ENCODE results near the gene PROKR1. TPM values are rescaled to one million over a fixed set of nuclear protein-coding genes. Genes with fewer than 3 reads are reported as not detected.

PROKR1 gene
- total RNA-seq, 1 experiment from 2014 or later: not detected

- H3K9me2 ChIP-seq (replicated peaks; ENCODE audit: insufficient read depth, low read length): no peaks in the 10 kb centered on the region
- no peak overlapping the region for H3K27ac ChIP-seq (ENCODE audit: low read length)
- no peak overlapping the region for H3K9ac ChIP-seq (ENCODE audit: low read length)
- no peak overlapping the region for H3K4me3 ChIP-seq (ENCODE audit: low read length)
- H3K79me2 ChIP-seq (ENCODE audit: low read length): no peaks in the 10 kb centered on the region
- H2AFZ ChIP-seq (ENCODE audit: low read length): no peak overlapping the region
- DNase-seq: no peak
- no peaks in the 10 kb centered on the region for H3K36me3 ChIP-seq (ENCODE audit: insufficient read depth, low read length)
- H4K20me1 ChIP-seq (ENCODE audit: insufficient read depth, low read depth, low read length): no peaks in the 10 kb centered on the region
- peaks cover 7% of the 10 kb centered on the region; the same call in 1 of the 2 replicates for H3K9me3 ChIP-seq (ENCODE audit: low read length)
- no peaks in the 10 kb centered on the region for H3K4me1 ChIP-seq (ENCODE audit: low read length)
- no peaks in the 10 kb centered on the region for H3K27me3 ChIP-seq (ENCODE audit: low read length)
- no peak overlapping the region for H3K4me2 ChIP-seq (ENCODE audit: low read depth, low read length, poor library complexity, severe bottlenecking)
These were observed 36.6 kb upstream of the PROKR1 start for GRCh38 chr2:68606759-68607158.

- Histone ChIP-seq H3K4me1 (ENCODE audit: low read length) (no peaks in the 10 kb centered on the region), H2AFZ (ENCODE audit: low read length) (no peak overlapping the region), H3K27me3 (ENCODE audit: low read length) (no peaks in the 10 kb centered on the region), H3K9me3 (ENCODE audit: low read length) (peaks cover 7% of the 10 kb centered on the region; the same call in 1 of the 2 replicates), H3K27ac (ENCODE audit: low read length) (no peak overlapping the region), H3K36me3 (ENCODE audit: insufficient read depth, low read length) (no peaks in the 10 kb centered on the region), H3K9me2 (replicated peaks; ENCODE audit: insufficient read depth, low read length) (no peaks in the 10 kb centered on the region), H3K4me3 (ENCODE audit: low read length) (no peak overlapping the region), H3K79me2 (ENCODE audit: low read length) (no peaks in the 10 kb centered on the region), H4K20me1 (ENCODE audit: insufficient read depth, low read depth, low read length) (no peaks in the 10 kb centered on the region), H3K4me2 (ENCODE audit: low read depth, low read length, poor library complexity, severe bottlenecking) (no peak overlapping the region), H3K9ac (ENCODE audit: low read length) (no peak overlapping the region)
- no peak for DNase-seq
These were observed 35.5 kb upstream of the PROKR1 start for GRCh38 chr2:68607837-68608236.

- Histone ChIP-seq H3K36me3 (ENCODE audit: insufficient read depth, low read length) (no peaks in the 10 kb centered on the region), H4K20me1 (ENCODE audit: insufficient read depth, low read depth, low read length) (no peaks in the 10 kb centered on the region), H2AFZ (ENCODE audit: low read length) (peak overlapping the region; percentile 19; the same call in 1 of the 2 replicates), H3K79me2 (ENCODE audit: low read length) (no peaks in the 10 kb centered on the region), H3K27ac (ENCODE audit: low read length) (no peak overlapping the region), H3K9me3 (ENCODE audit: low read length) (peaks cover 7% of the 10 kb centered on the region; the same call in 1 of the 2 replicates), H3K27me3 (ENCODE audit: low read length) (no peaks in the 10 kb centered on the region), H3K4me1 (ENCODE audit: low read length) (no peaks in the 10 kb centered on the region), H3K9me2 (replicated peaks; ENCODE audit: insufficient read depth, low read length) (no peaks in the 10 kb centered on the region), H3K9ac (ENCODE audit: low read length) (no peak overlapping the region), H3K4me3 (ENCODE audit: low read length) (no peak overlapping the region), H3K4me2 (ENCODE audit: low read depth, low read length, poor library complexity, severe bottlenecking) (no peak overlapping the region)
- DNase-seq: no peak
These were observed 30.4 kb upstream of the PROKR1 start for GRCh38 chr2:68612765-68613519.

GRCh38 chr2:68620772-68621171 is 22.6 kb upstream of the PROKR1 start:
- no peaks in the 10 kb centered on the region for H3K36me3 ChIP-seq (ENCODE audit: insufficient read depth, low read length)
- H3K9me3 ChIP-seq (ENCODE audit: low read length): no peaks in the 10 kb centered on the region; the same call in 1 of the 2 replicates
- no peak overlapping the region for H3K4me3 ChIP-seq (ENCODE audit: low read length)
- no peak overlapping the region for H3K9ac ChIP-seq (ENCODE audit: low read length)
- H3K79me2 ChIP-seq (ENCODE audit: low read length): no peaks in the 10 kb centered on the region
- H3K27me3 ChIP-seq (ENCODE audit: low read length): no peaks in the 10 kb centered on the region
- H2AFZ ChIP-seq (ENCODE audit: low read length): no peak overlapping the region
- DNase-seq: no peak
- H3K4me2 ChIP-seq (ENCODE audit: low read depth, low read length, poor library complexity, severe bottlenecking): no peak overlapping the region
- H4K20me1 ChIP-seq (ENCODE audit: insufficient read depth, low read depth, low read length): no peaks in the 10 kb centered on the region
- H3K9me2 ChIP-seq (replicated peaks; ENCODE audit: insufficient read depth, low read length): no peaks in the 10 kb centered on the region
- H3K4me1 ChIP-seq (ENCODE audit: low read length): no peaks in the 10 kb centered on the region
- no peak overlapping the region for H3K27ac ChIP-seq (ENCODE audit: low read length)

GRCh38 chr2:68623820-68624219 is 19.6 kb upstream of the PROKR1 start:
- Histone ChIP-seq H3K9me2 (replicated peaks; ENCODE audit: insufficient read depth, low read length) (no peaks in the 10 kb centered on the region), H4K20me1 (ENCODE audit: insufficient read depth, low read depth, low read length) (no peaks in the 10 kb centered on the region), H3K79me2 (ENCODE audit: low read length) (no peaks in the 10 kb centered on the region), H3K27me3 (ENCODE audit: low read length) (no peaks in the 10 kb centered on the region), H3K9me3 (ENCODE audit: low read length) (no peaks in the 10 kb centered on the region; the same call in 1 of the 2 replicates), H3K4me2 (ENCODE audit: low read depth, low read length, poor library complexity, severe bottlenecking) (no peak overlapping the region), H3K4me1 (ENCODE audit: low read length) (no peaks in the 10 kb centered on the region), H3K4me3 (ENCODE audit: low read length) (no peak overlapping the region), H3K9ac (ENCODE audit: low read length) (no peak overlapping the region), H2AFZ (ENCODE audit: low read length) (no peak overlapping the region), H3K36me3 (ENCODE audit: insufficient read depth, low read length) (no peaks in the 10 kb centered on the region; the same call in 1 of the 2 replicates), H3K27ac (ENCODE audit: low read length) (no peak overlapping the region)
- DNase-seq: no peak

GRCh38 chr2:68627615-68628014 is 15.8 kb upstream of the PROKR1 start:
- no peaks in the 10 kb centered on the region for H3K9me2 ChIP-seq (replicated peaks; ENCODE audit: insufficient read depth, low read length)
- H3K79me2 ChIP-seq (ENCODE audit: low read length): no peaks in the 10 kb centered on the region
- no peak overlapping the region for H3K4me3 ChIP-seq (ENCODE audit: low read length)
- H3K4me2 ChIP-seq (ENCODE audit: low read depth, low read length, poor library complexity, severe bottlenecking): no peak overlapping the region
- no peak overlapping the region for H2AFZ ChIP-seq (ENCODE audit: low read length)
- H3K4me1 ChIP-seq (ENCODE audit: low read length): no peaks in the 10 kb centered on the region
- no peaks in the 10 kb centered on the region for H3K27me3 ChIP-seq (ENCODE audit: low read length)
- H3K27ac ChIP-seq (ENCODE audit: low read length): no peak overlapping the region
- no peak overlapping the region for H3K9ac ChIP-seq (ENCODE audit: low read length)
- no peak for DNase-seq
- no peaks in the 10 kb centered on the region for H4K20me1 ChIP-seq (ENCODE audit: insufficient read depth, low read depth, low read length)
- no peaks in the 10 kb centered on the region; the same call in 1 of the 2 replicates for H3K36me3 ChIP-seq (ENCODE audit: insufficient read depth, low read length)
- H3K9me3 ChIP-seq (ENCODE audit: low read length): no peaks in the 10 kb centered on the region; the same call in 1 of the 2 replicates

- H3K9me2 ChIP-seq (replicated peaks; ENCODE audit: insufficient read depth, low read length): no peaks in the 10 kb centered on the region
These were observed 11.4 kb upstream of the PROKR1 start for GRCh38 chr2:68632021-68632420.

GRCh38 chr2:68637047-68637446 is 6.3 kb upstream of the PROKR1 start:
- no peaks in the 10 kb centered on the region for H4K20me1 ChIP-seq (ENCODE audit: insufficient read depth, low read depth, low read length)
- H3K9me3 ChIP-seq (ENCODE audit: low read length): no peaks in the 10 kb centered on the region
- H3K79me2 ChIP-seq (ENCODE audit: low read length): no peaks in the 10 kb centered on the region
- H3K27me3 ChIP-seq (ENCODE audit: low read length): no peaks in the 10 kb centered on the region
- H3K4me3 ChIP-seq (ENCODE audit: low read length): no peak overlapping the region
- no peaks in the 10 kb centered on the region for H3K9me2 ChIP-seq (replicated peaks; ENCODE audit: insufficient read depth, low read length)
- no peak for DNase-seq
- H3K4me2 ChIP-seq (ENCODE audit: low read depth, low read length, poor library complexity, severe bottlenecking): no peak overlapping the region
- no peak overlapping the region for H3K9ac ChIP-seq (ENCODE audit: low read length)
- H3K36me3 ChIP-seq (ENCODE audit: insufficient read depth, low read length): no peaks in the 10 kb centered on the region
- no peak overlapping the region for H3K27ac ChIP-seq (ENCODE audit: low read length)
- H3K4me1 ChIP-seq (ENCODE audit: low read length): no peaks in the 10 kb centered on the region
- H2AFZ ChIP-seq (ENCODE audit: low read length): no peak overlapping the region

More at GRCh38 chr2:68632021-68632420, 11.4 kb upstream of the PROKR1 start:
- Histone ChIP-seq H3K9me3 (ENCODE audit: low read length) (no peaks in the 10 kb centered on the region), H4K20me1 (ENCODE audit: insufficient read depth, low read depth, low read length) (no peaks in the 10 kb centered on the region), H2AFZ (ENCODE audit: low read length) (no peak overlapping the region), H3K27me3 (ENCODE audit: low read length) (no peaks in the 10 kb centered on the region), H3K27ac (ENCODE audit: low read length) (no peak overlapping the region), H3K4me2 (ENCODE audit: low read depth, low read length, poor library complexity, severe bottlenecking) (no peak overlapping the region), H3K9ac (ENCODE audit: low read length) (no peak overlapping the region), H3K36me3 (ENCODE audit: insufficient read depth, low read length) (no peaks in the 10 kb centered on the region; the same call in 1 of the 2 replicates), H3K4me1 (ENCODE audit: low read length) (no peaks in the 10 kb centered on the region), H3K4me3 (ENCODE audit: low read length) (no peak overlapping the region), H3K79me2 (ENCODE audit: low read length) (no peaks in the 10 kb centered on the region)
- DNase-seq: no peak
